ENCODE data around the gene FREM2.

Gene FREM2

DNA sequence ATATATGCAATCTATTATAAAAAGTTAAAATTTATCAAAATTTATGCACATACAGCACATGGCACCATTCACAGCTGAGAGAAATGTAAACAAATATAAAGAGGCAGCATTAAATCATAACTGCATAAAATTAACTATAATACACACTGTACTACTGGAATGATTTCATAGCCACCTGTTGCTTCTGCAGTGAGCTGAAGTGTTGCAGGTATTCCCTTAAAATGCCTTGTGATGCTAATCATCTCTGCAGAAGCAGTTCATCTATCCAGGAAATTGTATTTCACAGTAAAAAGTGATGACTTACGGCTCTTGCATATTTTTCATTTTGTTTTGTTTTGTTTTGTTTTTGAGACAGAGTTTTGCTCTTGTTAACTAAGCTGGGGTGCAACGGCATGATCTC, 221.7 kb downstream of the FREM2 start:
- no peak for DNase-seq

- no peak for DNase-seq
Observed at GRCh38 chr13:38914070-38914469, 227.2 kb downstream of the FREM2 start.

DNA sequence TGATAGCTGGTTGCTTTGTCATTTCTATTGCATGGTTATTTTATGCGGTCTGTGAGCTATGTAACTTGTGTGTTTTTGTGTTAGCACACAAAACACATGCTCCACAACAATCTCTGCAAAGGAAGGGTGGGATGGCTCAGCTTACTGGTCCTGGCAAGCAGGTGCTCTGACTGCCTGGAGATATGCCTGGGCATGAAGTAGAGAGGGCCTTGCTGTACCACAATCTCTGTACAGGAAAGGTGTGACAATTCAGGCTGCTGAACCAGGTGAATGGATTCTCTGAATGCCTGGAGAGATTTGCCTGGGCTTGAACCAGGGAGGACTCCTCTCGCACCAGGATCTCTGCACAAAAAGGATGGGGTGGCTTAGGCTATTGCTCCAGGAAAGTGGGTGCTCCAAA, 234.2 kb downstream of the FREM2 start:
- DNase-seq: no peak

DNA sequence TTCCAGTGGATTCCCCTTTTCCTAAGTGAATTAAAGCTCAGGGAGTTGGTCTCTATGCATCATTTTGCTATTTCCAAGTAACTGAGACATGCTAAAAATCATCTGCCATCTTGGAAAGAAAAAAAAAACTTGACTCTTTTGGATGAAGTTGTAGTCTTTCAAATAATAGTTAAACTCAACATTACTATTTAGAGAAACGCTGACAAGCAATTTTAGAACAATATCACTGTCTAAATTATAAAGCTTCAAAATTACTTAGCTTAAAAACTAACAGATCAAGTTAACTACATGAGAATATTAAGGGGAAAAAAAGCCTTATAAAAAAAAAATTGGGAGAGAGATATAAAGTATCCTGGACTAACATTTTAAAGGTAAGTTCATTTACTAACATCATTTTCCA, 235.3 kb downstream of the FREM2 start:
- no peak for DNase-seq

DNA sequence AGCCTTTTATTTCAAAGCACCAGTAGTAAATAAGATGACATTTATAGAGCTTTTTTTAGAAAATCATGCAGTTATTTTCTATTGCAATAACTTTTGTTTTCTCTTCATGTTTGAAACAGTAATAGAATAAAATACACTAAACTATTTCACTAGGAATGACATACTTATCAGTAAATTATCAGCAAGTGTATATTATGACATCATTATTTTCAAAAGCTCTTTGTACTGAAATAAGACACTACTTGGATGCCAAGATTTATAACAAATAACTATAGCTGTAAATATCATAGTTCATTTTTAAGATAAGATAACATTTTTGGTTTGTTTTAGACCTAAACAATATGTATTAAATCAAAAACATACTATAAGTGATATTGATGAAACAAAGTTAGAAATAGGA, 246.9 kb downstream of the FREM2 start:
- DNase-seq: no peak
